GM21423 (cell line): ENCODE measurements around the gene KLF16.

Source experiments
- ATAC-seq: cut with Tn5 transposase; IDR thresholded peaks from one replicate; pipeline ENCODE4 v1.9.1; 2021; ENCODE audit warnings: mild to moderate bottlenecking, moderate library complexity; ENCODE audit not compliant: unreplicated experiment

KLF16 gene

DNA sequence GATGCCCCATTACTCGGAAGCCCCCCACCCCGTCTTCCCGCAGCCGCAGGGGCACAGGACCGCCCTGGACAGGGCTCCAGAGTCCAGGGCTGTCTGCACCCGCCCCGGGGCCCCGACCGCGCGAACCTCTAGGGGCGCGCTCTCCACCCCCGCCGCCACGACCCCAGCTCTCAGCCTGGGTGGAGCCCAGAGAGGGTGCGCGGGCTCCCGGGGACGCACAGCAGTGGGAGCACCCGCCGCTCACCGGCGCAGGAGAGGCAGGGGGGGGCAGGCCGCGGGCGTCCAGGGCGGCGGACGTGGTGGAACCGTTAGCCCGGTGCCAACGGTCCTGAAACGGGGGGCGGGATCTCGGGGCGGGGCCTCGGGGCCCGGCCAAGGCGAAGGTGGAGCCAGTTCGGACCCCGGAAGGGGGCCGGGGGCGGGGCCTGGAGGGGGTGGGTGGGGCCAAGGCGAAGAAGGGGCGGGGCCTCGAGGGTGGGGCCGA, 51.4 kb downstream of the KLF16 start, which contains the start of gene ATP8B3:
Gene ATP8B3 (minus strand): TSS at position 335 of the 484 bp plus-strand sequence. CDS start 540 bp downstream, outside the sequence.
- no peak for ATAC-seq

DNA sequence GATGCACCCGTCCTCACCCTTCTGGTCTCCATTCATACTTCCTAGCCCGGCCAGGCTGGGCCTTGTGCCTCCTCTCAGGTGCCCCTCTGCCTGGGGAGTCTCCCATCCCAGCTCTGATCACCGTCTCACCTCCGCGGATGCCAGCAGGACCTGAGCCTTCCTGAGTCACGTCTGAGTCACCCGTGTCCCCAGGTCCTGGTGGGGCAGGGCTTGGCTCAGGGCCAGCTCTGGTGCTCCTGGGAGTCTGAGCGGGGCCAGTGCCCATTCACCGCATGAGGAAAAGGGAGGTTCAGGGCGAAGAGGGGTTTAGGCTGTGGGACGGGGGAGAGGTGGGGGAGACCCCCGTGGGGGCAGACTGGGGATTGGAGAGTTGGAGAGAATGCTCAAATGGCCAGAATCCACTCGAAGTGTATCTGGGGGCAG, 51.9 kb downstream of the KLF16 start:
- ATAC-seq, result no peak

DNA sequence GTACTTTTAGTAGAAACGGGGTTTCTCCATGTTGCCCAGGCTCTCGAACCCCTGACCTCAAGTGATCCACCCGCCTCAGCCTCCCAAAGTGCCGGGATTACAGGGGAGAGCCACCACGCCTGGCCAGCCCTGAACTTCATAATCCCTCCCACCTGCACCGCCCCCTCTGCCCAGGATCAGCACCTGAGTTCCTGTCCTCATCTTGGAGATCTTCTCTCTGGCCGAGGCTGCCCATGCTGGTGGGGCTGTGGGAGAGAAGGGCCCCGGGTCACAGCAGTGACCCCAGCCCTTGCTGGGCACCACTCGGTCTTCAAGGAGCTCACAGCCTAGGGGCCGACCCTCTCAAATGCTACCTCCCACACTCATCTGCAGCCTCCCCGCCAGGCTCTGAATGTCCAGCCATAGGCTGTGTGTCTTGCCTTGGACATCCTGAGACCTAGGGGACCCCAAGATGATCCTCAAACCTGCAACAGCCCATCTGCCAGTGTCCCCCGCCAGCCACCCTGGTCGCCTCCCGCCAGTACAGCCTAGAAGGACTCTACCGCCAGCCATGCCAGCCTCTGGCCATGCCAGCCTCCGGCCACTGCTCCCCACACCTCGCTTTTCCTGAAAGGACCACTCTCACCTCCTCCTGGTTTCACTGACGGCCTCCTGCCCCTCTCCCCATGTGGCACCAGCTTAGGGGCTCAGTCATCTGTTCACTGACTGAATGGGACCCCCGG, 52.8 kb downstream of the KLF16 start:
- ATAC-seq, result no peak

DNA sequence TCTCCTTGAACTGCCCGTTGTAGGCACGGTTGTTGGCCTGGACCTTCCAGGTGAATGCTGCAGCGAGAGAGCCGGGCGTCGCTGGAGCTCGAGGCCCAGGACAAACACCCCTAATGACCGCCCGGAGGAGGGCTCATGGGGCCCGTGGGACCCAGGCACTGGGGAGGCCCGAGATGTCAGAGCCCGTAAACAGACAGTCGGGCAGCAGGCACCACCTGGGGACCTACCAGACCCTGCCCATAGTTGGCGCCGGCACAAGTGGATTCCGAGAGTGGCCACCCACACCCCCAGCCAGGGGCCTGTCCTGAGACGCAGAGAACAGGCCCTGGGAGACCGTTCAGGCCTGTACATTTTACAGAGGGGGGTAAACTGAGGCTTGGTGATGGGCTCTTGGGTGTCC, 53.7 kb downstream of the KLF16 start:
- no peak for ATAC-seq

DNA sequence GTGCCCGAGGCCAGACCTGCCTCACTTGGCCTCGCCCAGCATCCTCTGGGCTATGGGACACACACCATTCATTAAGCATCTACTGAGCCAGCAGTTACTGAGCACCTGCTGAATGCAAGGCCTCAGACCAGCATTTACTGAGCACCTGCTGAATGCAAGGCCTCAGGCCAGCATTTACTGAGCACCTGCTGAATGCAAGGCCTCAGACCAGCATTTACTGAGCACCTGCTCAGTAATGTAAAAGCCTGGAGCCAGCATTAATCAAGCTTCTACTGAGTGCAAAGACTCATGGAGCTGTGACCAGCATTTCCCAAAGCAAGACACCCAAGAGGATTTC, 55.0 kb downstream of the KLF16 start:
- ATAC-seq, result no peak

DNA sequence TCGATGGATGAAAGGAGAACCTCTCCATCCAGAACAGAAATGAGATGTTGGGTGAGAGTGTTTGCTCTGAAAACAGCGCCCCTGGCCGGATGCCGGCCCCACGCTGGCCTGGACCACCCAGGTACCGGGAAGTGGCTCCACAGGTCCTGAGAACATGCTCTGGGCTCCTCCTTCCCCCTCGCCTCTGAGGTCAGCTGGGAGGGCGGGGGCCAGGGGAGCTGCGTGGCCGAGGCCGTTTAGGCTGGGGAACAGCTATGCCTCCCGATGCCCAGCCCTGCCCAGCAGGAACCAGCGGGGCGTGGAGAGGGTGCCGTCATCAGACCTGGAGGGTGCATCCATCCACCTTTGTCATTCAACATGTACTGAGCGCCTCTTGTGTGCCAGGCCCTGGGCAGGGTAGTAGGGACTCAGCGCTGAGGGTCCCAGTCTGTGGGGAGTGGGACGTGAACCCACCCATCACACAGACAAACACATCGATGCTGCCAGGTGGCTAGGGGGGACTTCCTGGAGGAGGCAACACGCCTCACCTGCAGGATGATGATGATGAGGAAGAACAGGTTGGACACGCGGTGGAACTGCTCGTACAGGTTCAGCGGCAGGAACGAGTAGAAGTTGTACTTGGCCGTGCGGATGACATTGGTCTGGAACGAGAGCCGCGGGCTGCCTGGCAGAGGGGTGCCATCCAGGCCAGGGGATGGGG, 55.5 kb downstream of the KLF16 start:
- ATAC-seq, result no peak

DNA sequence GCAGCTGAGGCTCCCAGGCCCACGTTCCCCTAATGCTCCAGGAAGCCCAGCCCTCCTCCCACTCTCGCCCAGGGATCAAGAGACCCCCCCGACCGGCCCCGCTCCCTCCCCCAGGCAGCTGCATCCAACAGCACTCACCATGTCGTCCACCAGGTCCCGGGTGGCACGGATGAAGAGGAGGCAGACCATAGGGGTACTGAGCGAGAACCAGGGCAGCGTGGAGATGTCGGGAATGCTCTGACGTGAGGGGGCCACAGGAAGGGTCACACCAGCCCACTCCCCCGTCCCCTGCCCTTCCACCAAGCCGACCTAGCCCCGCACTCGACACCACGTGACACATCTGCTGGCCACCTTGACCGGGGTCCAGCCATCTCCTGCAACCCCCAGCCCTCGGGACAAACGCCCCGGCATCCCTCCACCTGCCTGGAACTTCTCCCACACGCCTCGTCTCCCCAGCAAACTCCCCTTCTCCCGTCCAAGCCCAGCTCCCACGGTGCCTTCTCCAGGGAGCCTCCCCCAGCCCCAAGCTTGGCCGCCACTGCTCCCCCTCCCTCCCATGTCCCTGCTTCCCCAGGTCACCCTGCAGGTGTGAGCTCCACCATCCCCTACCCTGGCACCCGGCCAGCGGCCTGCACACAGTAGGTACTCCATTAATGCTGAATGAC, 56.2 kb downstream of the KLF16 start:
- ATAC-seq, result no peak

DNA sequence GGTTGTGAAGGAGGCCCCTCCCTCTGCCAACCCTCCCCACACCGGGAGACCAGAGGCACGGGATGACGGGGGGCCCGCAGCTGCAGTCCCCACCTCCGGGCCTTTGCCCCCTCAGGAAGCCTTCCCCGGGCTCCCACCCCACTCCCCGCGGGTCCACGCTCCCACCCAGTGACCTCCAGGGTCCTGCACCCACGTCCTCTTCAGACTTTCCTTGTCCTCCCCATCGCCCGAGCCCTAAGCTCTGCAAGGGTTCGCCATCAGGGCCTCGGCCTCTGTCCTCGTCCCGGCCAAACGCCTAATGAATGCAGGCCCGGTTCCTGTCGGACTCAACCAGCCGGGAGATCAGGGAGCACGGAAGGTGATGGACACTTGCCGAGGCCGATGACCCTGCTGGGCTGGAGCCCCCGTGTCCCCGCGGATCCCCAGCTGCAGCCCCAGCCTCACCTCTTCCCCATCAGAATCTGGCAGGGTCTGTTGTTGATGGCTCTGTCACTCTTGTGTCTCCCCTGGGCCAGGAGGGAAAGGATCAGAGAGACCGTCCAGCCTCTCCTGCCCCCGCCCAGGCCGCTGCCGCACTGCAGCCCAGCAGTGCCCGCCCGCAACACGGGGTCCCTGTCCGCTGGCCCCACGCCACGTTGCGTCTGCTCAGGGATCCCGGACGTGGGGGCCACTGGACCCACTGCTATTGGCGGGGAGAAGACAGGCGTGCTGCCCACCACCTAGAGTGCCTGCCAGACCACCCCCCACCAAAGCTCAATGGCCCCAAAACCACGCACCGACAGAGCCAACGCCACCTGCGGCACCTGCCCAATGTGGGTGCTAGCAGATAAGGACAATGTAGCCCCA, 57.0 kb downstream of the KLF16 start:
- ATAC-seq, result no peak

DNA sequence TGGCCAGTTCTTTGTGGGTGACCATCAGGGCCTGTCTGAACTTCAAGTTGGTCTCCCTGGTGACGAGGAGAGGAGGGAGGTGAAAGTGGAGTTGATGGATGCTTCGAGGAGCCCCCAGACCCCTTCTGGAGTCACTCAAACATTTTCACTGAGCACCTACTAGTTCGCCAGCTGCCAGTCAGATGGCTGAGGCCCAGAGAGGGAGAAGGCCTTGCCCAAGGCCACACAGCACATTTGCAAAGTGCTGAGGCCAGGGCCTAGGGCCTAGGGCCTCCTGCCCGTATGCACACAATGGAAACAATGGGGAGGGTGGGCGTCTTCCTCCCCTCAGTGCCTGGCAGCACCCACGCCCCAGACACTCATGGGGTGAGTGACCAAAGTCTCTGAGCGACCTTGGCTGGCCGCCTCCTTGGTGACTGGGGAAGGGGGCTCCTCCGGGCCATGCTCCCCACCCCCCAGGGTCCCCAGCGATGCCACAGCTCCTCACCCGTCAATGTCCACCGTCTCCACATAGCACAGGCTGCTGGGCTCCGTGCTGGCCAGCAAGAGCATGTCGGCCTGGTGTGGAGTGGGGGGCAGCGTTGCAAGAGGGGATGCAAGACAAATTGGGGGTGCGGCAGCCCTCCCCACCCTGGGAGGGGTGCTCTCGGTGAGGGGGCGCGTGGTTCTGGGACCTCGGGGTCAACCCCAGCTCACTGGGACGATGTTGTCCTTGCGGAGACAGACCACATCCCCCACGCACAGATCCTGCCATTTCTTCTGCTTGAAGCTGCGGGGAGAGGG, 57.8 kb downstream of the KLF16 start:
- ATAC-seq, result no peak

DNA sequence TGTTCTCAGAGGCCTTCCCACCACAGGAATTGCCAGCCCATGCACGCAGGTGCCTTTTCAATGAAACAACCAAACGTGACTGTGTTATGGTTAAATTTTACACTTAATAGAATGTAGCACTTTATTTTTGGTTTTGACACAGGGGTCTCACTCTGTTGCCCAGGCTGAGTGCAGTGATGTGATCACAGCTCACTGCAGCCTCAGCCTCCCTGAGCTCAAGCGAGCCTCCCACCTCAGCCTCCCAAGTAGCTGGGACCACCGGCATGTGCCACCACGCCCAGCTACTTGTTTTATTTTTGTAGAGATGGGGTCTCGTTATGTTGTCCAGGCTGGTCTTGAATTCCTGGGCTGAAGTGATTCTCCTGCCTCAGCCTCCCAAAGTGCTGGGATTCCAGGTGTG, 58.5 kb downstream of the KLF16 start:
- no peak for ATAC-seq
